KBM-7 (cell line): ENCODE data around the gene PCSK6.

Experiments
- DNase-seq: peaks from one replicate; pipeline ENCODE4 v3.0.0-alpha.2; 2015
- in situ Hi-C: fragments of 300-500 bp; cut with MboI; formaldehyde crosslinking; loops from 2 replicates; pipeline ENCODE4 v1.14.3; 2020; ENCODE audit warnings: low sequenced_read_pairs, low pct_unique_long_range_greater_than_20kb, mixed read lengths

The PCSK6 gene

DNA sequence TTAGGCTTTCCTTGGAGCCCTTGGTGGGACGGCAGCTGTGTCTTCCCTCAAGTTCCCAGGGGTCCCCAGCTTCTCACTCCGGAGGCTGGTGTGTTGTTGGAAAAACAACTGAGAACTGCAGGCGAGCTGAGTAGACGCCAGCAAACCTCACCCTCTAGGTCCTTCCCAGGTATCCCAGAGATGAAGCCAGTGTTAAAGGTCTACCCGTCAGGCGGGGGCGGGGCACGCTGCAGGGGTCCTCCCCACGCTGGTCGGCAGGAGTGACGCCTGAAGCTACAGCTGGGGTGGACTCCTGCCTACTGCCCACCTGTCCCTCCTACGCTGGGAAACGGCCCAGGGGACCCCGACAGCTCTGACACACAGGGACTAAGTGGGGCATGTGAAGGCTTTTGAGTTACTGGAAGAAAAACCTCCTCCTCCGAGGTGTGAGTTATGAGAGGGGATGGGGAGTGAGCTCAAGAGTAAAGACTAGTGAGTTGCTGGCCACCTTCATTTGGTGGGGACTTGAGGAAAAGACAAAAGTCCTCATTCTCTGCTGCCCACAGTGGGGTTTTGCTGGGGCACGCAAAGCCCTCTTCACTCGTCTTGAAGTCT lies 162.3 kb downstream of the PCSK6 start:
- no peak for DNase-seq
- in situ Hi-C loops = no loop called here

- in situ Hi-C loops = no loop called here
These were observed 162.9 kb downstream of the PCSK6 start for GRCh38 chr15:101326462-101327146.

DNA sequence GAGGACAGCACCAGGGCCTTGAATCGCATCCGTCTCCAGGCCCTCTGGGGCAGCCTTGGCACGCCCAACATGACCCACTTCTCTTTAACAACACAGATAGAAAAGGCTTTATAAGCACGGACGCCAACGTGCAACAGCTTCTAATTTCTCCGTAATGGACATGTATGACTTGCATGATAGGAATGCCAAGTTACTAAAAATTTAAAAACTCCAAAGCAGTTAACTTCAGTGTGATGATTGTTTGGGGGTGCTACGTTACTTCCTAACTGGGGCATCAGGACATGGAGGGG lies 163.5 kb downstream of the PCSK6 start:
- in situ Hi-C loops = no loop called here
- DNase-seq = no peak

More at GRCh38 chr15:101326462-101327146, 162.9 kb downstream of the PCSK6 start:
- no peak for DNase-seq

GRCh38 chr15:101325263-101326025 lies 164.1 kb downstream of the PCSK6 start:
- DNase-seq = no peak
- in situ Hi-C loops = no loop called here

- in situ Hi-C loops = no loop called here
These were observed 164.9 kb downstream of the PCSK6 start for GRCh38 chr15:101324524-101325177.

GRCh38 chr15:101323793-101324523 lies 165.5 kb downstream of the PCSK6 start:
- in situ Hi-C loops = no loop called here
- no peak for DNase-seq

More at GRCh38 chr15:101324524-101325177, 164.9 kb downstream of the PCSK6 start:
- no peak for DNase-seq

- DNase-seq = no peak
- in situ Hi-C loops = no loop called here
These were observed 166.5 kb downstream of the PCSK6 start for GRCh38 chr15:101322854-101323477.

- no peak for DNase-seq
- in situ Hi-C loops = no loop called here
These were observed 167.4 kb downstream of the PCSK6 start for GRCh38 chr15:101322016-101322695.

DNA sequence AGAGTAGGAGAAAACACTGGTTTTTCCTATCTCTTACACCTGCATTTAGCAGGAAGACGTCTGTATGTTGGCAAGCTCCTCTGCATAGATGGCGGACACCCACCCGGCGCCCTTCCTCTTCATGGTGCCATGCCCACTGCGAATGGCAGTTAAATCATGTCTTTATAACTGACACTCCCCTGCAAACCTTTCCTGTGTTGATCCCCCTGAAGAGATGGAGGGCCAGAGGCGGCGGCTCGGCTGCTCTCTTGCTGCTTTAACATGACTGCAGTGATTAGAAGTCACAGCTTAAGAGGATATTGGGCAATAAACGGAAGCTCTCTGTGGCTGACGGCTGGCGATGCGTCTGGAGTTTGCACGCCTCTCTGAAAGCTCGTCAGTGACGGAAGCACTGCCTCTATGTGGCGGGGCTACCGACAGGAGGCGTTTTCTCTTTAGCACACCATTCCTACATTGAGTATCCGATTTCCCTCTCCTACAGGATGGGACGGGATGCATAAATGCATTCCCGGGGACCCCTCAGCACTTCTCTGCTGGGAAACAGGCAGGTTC lies 168.9 kb downstream of the PCSK6 start:
- DNase-seq = peak; percentile 96
- in situ Hi-C loops = no loop called here

- in situ Hi-C loops = no loop called here
- DNase-seq = no peak
These were observed 170.7 kb downstream of the PCSK6 start for GRCh38 chr15:101318839-101319238.

- no peak for DNase-seq
- in situ Hi-C loops = no loop called here
These were observed 171.2 kb downstream of the PCSK6 start for GRCh38 chr15:101318147-101318819.

DNA sequence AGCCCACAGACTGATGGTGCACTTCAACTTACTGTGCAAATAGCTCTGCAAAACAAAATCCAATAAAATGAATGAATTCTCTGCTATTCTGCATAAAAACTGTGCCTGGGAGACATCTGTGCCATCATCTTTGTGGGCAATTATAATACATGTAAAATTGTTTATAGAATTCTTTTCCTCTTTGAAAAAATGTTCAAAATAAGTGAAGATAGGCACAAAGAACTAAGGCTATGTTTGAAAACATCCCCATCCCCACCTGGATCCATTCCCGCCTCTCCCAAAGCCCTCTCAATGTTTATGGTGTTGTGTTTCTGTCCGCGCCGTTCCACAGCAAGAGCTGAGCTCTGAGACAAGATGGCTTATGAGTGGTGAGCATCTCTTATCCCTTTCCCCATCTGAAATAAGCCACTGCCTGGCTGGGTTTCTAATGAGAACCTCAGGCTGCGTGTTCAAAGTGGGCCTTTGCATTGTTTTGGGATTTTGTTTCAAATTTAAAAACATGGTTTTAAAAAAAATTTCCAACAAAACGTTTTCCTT lies 172.1 kb downstream of the PCSK6 start:
- in situ Hi-C loops = no loop called here
- DNase-seq = no peak

DNA sequence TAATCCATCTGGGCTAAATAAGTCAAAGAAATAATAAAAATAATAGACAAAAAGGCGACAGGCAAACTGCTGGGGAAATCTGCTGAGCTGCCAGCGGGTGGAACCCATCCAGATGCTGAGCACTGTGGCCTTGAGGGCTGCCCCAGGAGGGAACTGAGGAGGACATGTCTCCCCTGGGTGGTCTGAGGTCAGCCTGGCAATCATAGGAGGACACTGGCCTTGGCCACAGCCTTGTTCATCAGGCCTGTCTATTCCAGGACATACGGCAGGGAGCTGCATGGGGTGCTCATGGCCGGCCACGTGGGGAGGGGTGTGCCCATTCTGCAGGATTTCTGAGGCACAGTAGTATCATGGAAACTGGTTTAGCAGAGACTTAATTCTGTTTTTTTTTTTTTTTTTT lies 173.0 kb downstream of the PCSK6 start:
- in situ Hi-C loops = no loop called here
- no peak for DNase-seq

DNA sequence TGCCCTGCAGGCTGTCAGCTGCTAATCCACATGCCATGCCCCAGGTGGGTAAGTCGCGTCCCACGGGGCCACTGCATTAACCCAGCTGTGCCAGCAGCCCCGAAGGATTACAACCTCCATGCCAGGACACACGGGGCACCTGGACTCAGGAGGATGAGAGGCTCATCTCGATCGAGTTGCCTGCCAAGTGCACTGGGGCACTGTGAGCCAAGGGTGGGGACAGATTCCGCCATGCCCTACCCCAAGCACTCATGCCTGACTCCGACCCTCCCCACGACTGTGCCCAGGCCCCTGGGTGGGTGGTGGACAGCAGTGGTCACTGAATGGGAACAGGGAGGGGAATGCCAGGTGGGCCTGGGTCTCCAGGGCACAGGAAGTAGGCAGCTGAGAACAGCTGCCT lies 173.8 kb downstream of the PCSK6 start:
- in situ Hi-C loops = no loop called here

GRCh38 chr15:101314336-101315125 lies 175.0 kb downstream of the PCSK6 start:
- DNase-seq = no peak
- in situ Hi-C loops = no loop called here

More for the DNA sequence above, 173.8 kb downstream of the PCSK6 start:
- no peak for DNase-seq

- in situ Hi-C loops = no loop called here
These were observed 176.3 kb downstream of the PCSK6 start for GRCh38 chr15:101313041-101313761.

More at GRCh38 chr15:101313041-101313761, 176.3 kb downstream of the PCSK6 start:
- DNase-seq = no peak
